ENCODE results near the gene ANGPTL8. TPM values are rescaled to one million over a fixed set of nuclear protein-coding genes. Genes with fewer than 3 reads are reported as not detected.

ANGPTL8 gene
- total RNA-seq, 4 donors from 2014 or later = not detected

DNA sequence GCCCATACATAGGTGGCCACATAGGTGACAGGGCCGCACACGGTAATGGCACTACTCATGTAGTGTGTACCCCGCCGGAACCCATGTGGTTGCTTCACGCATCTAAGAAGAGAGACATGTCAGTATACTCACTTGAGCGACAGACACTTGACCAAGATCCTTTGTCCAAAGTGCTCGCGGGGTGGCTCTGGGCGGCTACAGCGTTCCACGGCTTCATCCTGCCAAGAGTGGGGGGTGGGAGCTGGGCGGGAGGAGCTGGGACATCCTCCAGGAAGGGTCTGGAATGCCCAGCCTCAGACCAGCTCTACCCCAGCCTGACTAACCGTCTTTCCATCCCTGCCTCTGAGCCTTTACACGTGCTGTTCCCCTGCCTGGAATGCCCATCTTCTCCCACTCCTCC, 8.5 kb downstream of the ANGPTL8 start:
- no peak for DNase-seq (ENCODE audit: low spot score in 2 of 2)
- WGBS, 2 donors = 84 to 85% methylated on average over 14 of the region's 14 CpGs
- TF ChIP-seq, protein P1, sequence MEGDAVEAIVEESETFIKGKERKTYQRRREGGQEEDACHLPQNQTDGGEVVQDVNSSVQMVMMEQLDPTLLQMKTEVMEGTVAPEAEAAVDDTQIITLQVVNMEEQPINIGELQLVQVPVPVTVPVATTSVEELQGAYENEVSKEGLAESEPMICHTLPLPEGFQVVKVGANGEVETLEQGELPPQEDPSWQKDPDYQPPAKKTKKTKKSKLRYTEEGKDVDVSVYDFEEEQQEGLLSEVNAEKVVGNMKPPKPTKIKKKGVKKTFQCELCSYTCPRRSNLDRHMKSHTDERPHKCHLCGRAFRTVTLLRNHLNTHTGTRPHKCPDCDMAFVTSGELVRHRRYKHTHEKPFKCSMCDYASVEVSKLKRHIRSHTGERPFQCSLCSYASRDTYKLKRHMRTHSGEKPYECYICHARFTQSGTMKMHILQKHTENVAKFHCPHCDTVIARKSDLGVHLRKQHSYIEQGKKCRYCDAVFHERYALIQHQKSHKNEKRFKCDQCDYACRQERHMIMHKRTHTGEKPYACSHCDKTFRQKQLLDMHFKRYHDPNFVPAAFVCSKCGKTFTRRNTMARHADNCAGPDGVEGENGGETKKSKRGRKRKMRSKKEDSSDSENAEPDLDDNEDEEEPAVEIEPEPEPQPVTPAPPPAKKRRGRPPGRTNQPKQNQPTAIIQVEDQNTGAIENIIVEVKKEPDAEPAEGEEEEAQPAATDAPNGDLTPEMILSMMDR (IDR thresholded peaks at IDR 0.05) = no peak
- TF ChIP-seq POLR2A (IDR thresholded peaks at IDR 0.05) = no peak

DNA sequence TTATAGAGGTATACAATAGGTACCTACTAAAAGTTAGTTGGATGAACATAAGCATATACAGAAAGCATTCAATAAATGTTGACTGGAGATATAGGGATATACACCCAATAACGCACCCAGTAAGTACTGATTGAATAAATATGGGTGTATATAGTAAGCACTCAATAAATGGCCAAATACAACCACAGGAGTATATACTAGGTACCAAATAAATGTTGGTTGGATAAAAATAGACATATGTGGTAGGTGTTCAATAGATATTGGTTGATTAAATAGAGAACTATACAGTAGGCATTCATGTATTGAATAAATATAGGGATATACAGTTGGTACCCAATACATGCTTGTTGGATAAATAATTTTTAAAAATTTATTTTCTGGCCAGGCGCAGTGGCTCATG, 9.4 kb downstream of the ANGPTL8 start:
- no peak for DNase-seq (ENCODE audit: low spot score in 2 of 2)
- 93% methylated on average over 2 of the region's 2 CpGs for WGBS, 2 donors
- H3K4me3 ChIP-seq (ENCODE audit: low read depth, poor library complexity, severe bottlenecking) = no peak overlapping the region
- intact Hi-C loops (cut with DNase I; ENCODE audit: low total_unique reads) = no loop called here
- TF ChIP-seq POLR2A (IDR thresholded peaks at IDR 0.05) = no peak
- TF ChIP-seq, protein P1 (IDR thresholded peaks at IDR 0.05) = no peak

More for the DNA sequence above, 8.5 kb downstream of the ANGPTL8 start:
- intact Hi-C loops (cut with DNase I; ENCODE audit: low total_unique reads) = no loop called here
- no peak overlapping the region for H3K4me3 ChIP-seq (ENCODE audit: low read depth, poor library complexity, severe bottlenecking)

DNA sequence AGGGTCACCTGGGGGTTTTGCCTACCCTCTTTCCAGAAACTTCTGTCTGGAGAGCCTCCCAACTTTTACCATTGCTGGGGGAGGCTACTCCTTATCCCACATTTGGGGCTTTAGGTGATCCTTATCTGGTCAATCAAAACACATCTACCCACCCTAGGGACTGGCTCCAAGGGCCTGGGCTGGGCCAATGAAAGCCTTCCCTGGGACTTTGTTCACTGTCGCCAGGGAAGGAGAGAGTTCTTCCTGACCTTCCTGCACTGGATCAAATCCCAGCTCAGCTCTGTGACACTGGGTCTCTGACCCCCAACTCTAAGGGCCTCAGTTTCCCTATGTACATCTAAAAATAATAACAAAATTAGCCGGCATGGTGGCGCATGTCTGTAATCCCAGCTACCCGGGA, 11.8 kb downstream of the ANGPTL8 start:
- TF ChIP-seq POLR2A (IDR thresholded peaks at IDR 0.05) = no peak
- TF ChIP-seq, protein P1 (IDR thresholded peaks at IDR 0.05) = no peak
- intact Hi-C loops (cut with DNase I; ENCODE audit: low total_unique reads) = no loop called here
- no peak overlapping the region for H3K4me3 ChIP-seq (ENCODE audit: low read depth, poor library complexity, severe bottlenecking)
- no peak for DNase-seq (ENCODE audit: low spot score in 2 of 2)
- whole genome bisulfite sequencing, 2 donors = 95 to 96% methylated on average over 4 of the region's 4 CpGs

DNA sequence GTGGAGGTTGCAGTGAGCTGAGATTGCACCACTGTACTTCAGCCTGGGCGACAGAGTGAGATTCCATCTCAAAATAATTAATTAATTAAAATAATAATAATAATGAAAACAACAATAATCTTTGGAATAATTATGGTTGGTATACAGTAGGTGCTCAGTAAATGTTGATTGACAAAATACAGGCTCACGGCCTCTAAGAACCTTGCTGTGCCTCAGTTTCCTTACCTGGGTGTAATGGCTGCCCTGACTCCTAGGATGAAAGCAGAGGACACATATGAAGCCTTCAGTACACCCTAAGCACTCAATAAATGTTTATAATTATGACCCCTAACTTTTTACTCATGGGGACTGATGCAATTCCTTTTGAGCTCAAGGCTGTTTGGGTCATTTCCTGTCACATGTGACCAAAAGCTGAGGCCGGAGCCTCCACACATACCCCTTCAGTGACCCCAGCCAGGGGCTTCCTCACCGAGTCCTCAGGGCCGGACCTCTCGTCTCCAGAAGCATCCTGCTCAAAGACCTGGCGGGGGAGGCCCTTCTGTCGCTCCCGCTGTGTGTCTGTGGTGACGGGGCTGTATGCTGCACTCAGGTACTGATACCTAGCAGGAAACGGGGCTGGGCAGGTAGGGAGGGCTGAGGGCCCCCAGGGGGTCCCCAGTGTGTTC, 12.4 kb downstream of the ANGPTL8 start:
- H3K4me3 ChIP-seq (ENCODE audit: low read depth, poor library complexity, severe bottlenecking) = no peak overlapping the region
- TF ChIP-seq POLR2A (IDR thresholded peaks at IDR 0.05) = no peak
- TF ChIP-seq, protein P1 (IDR thresholded peaks at IDR 0.05) = no peak
- WGBS, 2 donors = 82 to 88% methylated on average over 11 of the region's 11 CpGs
- intact Hi-C loops (cut with DNase I; ENCODE audit: low total_unique reads) = no loop called here
- no peak for DNase-seq (ENCODE audit: low spot score in 2 of 2)

DNA sequence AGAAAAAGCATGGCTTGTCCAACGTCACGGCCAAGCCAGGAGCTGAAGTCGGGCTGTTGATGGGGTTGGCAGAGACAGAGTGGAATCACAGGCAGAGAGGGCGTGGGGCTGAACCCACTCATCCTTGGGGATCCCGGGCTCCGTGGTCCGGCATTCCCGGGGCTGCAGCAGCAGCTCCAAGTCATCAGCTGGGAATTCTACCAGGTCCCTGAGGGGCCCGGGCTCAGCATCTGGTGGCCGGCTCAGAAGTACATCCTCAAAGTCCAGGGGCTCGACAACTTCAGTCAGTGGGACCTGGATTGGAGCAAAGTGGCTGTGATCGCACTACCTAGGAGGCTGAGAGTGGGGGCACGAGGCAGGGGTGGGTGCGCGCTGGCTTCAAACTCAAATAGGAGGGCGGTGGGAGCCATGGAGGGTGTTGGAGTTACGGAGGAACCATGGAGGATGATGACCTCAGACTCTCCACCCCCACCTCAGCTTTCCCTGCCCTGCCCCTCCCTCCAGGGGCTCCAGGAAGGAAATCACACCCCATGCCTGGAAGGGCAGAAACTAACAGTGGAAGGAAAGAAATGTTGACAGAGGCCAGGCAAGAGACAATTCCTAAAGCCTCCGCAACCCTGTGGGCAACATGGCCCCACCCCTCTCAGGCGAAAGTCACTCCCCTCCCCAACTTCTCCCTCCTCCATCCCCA, 13.4 kb downstream of the ANGPTL8 start:
- 83 to 84% methylated on average over 18 to 19 of the region's 19 CpGs for WGBS, 2 donors
- DNase-seq (ENCODE audit: low spot score in 2 of 2) = no peak
- intact Hi-C loops (cut with DNase I; ENCODE audit: low total_unique reads) = no loop called here
- TF ChIP-seq POLR2A (IDR thresholded peaks at IDR 0.05) = no peak
- TF ChIP-seq, protein P1 (IDR thresholded peaks at IDR 0.05) = no peak
- H3K4me3 ChIP-seq (ENCODE audit: low read depth, poor library complexity, severe bottlenecking) = no peak overlapping the region
